Measurements from ENCODE around the gene PLSCR4.

GRCh38 chr3:146275476-146275875 is 24.6 kb upstream of the PLSCR4 start:
- TF ChIP-seq CTCF (conservative IDR thresholded peaks at IDR 0.05), result no peak
- no peak for TF ChIP-seq ZFX (IDR thresholded peaks at IDR 0.05)
